K562 (cell line): Measurements from ENCODE around the gene IFT122. TPM values are rescaled to one million over a fixed set of nuclear protein-coding genes. Genes with fewer than 3 reads are reported as not detected.

Experiments
- ATF1 ChIP-seq, 2 experiments: fragments of 450-650 bp in 1 of 2; IDR thresholded peaks; 2 replicates each; pipeline ENCODE4 v1.6.1; 2016; ENCODE audit warnings: missing compliant biosample characterization in 1 of 2, missing genetic modification characterization in 1 of 2
- FOXK2 ChIP-seq, 2 experiments: fragments of 450-650 bp; IDR thresholded peaks in 1 of 2; conservative IDR thresholded peaks in 1 of 2; 2 replicates each; pipeline ENCODE4 v1.6.1; 2016; ENCODE audit warnings: low read depth in 2 of 2, mild to moderate bottlenecking in 1 of 2
- GMEB1 ChIP-seq: fragments of 250-450 bp; sonication (Bioruptor Pico); IDR thresholded peaks from 2 replicates; pipeline ENCODE4 v1.4.0; 2020; ENCODE audit warnings: mild to moderate bottlenecking
- MLLT1 ChIP-seq, 2 experiments: fragments of 450-650 bp; IDR thresholded peaks; 2 replicates each; pipeline ENCODE4 v1.6.1; 2016
- NR1H2 ChIP-seq: sonication (generic); formaldehyde crosslinking; IDR thresholded peaks from 2 replicates; pipeline ENCODE4 v1.4.0; 2020; ENCODE audit warnings: mild to moderate bottlenecking, missing genetic modification reagents
- PHF8 ChIP-seq: fragments of 200-600 bp; sonication (generic); IDR thresholded peaks from 2 replicates; pipeline ENCODE4 v1.6.1; 2012; ENCODE audit warnings: mixed run types, mild to moderate bottlenecking, inconsistent platforms, low read length, moderate library complexity, borderline replicate concordance
- SIRT6 ChIP-seq: IDR thresholded peaks from one replicate; pipeline ENCODE4 v1.6.1; 2012; ENCODE audit warnings: low read depth, mild to moderate bottlenecking, control low read depth, inconsistent platforms, low read length, moderate library complexity
- TBL1XR1 ChIP-seq, 2 experiments: IDR thresholded peaks; 2 replicates each; pipeline ENCODE4 v1.6.1; 2012; ENCODE audit warnings: improper control_type of control experiment in 2 of 2, low read length in 2 of 2, mild to moderate bottlenecking in 1 of 2
- ZNF12 ChIP-seq: sonication (generic); formaldehyde crosslinking; IDR thresholded peaks from 2 replicates; pipeline ENCODE4 v1.4.0; 2020; ENCODE audit warnings: mild to moderate bottlenecking, missing genetic modification reagents
- polyA plus RNA-seq, 8 experiments: library from polyadenylated mRNA; depleted of rRNA in 4 of 8; stranded (reverse) in 5 of 8; unstranded in 3 of 8; fragments of >200 nt; fragmentation: Nextera tagmentation in 2 of 8; fragmentation: Illumina TruSeq in 1 of 8; extraction: Ambion mirVana in 2 of 8; extraction: Trizol in 1 of 8; gene quantifications; 2 replicates each; pipeline versions ENCODE4 v1.2.1 to v1.2.3, GENCODE V29; 2011 to 2014; ENCODE audit warnings: inconsistent platforms in 1 of 8, missing spikeins in 1 of 8
- total RNA-seq, 7 experiments: library from RNA; depleted of rRNA in 6 of 7; stranded (reverse); fragments of >200 nt in 6 of 7; fragmentation: Illumina TruSeq in 2 of 7; extraction: Trizol in 2 of 7; gene quantifications; 2 replicates each; pipeline versions ENCODE4 v1.2.1 to v1.2.3, GENCODE V29; 2011 to 2021; ENCODE audit warnings: low replicate concordance in 1 of 7
- TF ChIP-seq, protein P1 (sequence below): sonication (generic); formaldehyde crosslinking; IDR thresholded peaks from 2 replicates; pipeline ENCODE4 v1.8.1; 2023; ENCODE audit warnings: missing genetic modification reagents, mild to moderate bottlenecking, borderline replicate concordance

The IFT122 gene
- total and polyA plus RNA-seq, 9 of the 15 experiments (the other 6 are each of a cell fraction or from before 2014, with no cell fraction given): 2.4 to 11.5 (median 7.7) TPM

DNA sequence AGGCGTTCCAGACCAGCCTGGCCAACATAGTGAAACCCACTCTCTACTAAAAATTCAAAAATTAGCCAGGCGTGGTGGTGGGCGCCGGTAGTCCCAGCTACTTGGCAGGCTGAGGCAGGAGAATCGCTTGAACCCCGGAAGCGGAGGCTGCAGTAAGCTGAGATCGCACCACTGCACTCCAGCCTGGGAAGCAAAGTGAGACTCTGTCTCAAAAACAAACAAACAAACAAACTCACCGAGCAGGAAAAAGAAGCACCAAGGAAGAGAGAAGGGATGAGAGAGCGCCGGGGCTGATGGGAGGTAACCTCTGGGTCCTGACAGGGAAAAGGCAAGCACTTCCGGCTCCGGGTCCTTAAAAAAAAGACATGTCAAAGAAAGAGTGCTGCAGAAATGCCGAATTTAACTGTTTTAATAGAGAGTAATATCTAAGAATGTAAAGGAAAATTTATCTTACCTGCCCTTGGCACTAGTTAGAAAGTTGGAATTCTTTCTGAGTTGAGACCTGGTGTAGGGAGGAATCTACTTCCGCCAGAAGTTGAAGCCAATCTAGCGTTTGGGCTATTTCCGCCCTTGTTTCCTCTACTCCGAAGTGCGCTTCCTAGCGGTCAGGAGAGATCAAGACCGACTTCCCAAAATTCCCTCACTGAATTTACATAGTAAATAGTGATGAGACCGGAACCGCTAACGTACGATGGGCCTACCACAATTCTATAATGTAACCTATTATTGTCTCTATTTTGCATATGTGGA lies 40.7 kb upstream of the IFT122 start (continued):
- TF ChIP-seq ZNF12 (CRISPR knock-in tag) (no peak), PHF8 (peak; percentile 44; the same call in 1 of the 2 replicates), TBL1XR1 (IDR thresholded peaks at IDR 0.05; ENCODE audit: low read length in 2 of 2) (peak in 1 of 2 experiments; percentile 40; a peak in 1 of 4 replicates), MLLT1 (IDR thresholded peaks at IDR 0.05) (peak in 1 of 2 experiments; percentile 10; a peak in 1 of 4 replicates), SIRT6 (no peak), ATF1 (CRISPR knock-in tag; IDR thresholded peaks at IDR 0.05) (no peak), ATF1 (tag; IDR thresholded peaks at IDR 0.05) (peak; percentile 76), NR1H2 (CRISPR knock-in tag) (no peak), GMEB1 (0 out of 2 replicates have a peak, but pooled peaks have one; percentile 8), FOXK2 (conservative IDR thresholded peaks at IDR 0.05 in 1 of 2, IDR thresholded peaks at IDR 0.05 in 1 of 2; ENCODE audit: low read depth in 2 of 2) (peak; percentile 79 to 82; a peak in 3 of 4 replicates)
- TF ChIP-seq, protein P1, sequence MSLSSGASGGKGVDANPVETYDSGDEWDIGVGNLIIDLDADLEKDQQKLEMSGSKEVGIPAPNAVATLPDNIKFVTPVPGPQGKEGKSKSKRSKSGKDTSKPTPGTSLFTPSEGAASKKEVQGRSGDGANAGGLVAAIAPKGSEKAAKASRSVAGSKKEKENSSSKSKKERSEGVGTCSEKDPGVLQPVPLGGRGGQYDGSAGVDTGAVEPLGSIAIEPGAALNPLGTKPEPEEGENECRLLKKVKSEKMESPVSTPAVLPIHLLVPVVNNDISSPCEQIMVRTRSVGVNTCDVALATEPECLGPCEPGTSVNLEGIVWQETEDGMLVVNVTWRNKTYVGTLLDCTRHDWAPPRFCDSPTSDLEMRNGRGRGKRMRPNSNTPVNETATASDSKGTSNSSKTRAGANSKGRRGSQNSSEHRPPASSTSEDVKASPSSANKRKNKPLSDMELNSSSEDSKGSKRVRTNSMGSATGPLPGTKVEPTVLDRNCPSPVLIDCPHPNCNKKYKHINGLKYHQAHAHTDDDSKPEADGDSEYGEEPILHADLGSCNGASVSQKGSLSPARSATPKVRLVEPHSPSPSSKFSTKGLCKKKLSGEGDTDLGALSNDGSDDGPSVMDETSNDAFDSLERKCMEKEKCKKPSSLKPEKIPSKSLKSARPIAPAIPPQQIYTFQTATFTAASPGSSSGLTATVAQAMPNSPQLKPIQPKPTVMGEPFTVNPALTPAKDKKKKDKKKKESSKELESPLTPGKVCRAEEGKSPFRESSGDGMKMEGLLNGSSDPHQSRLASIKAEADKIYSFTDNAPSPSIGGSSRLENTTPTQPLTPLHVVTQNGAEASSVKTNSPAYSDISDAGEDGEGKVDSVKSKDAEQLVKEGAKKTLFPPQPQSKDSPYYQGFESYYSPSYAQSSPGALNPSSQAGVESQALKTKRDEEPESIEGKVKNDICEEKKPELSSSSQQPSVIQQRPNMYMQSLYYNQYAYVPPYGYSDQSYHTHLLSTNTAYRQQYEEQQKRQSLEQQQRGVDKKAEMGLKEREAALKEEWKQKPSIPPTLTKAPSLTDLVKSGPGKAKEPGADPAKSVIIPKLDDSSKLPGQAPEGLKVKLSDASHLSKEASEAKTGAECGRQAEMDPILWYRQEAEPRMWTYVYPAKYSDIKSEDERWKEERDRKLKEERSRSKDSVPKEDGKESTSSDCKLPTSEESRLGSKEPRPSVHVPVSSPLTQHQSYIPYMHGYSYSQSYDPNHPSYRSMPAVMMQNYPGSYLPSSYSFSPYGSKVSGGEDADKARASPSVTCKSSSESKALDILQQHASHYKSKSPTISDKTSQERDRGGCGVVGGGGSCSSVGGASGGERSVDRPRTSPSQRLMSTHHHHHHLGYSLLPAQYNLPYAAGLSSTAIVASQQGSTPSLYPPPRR (CRISPR knock-in tag): no peak
